ENCODE data around the gene ZNF575. TPM values are rescaled to one million over a fixed set of nuclear protein-coding genes. Genes with fewer than 3 reads are reported as not detected.
A peak's percentile ranks its signal among the peaks of the same experiment; 100 is the strongest.

ZNF575 gene
- total RNA-seq, 1 donor from 2014 or later, result 1.5 TPM

- ATAC-seq (ENCODE audit: poor library complexity) (no peak), DNase-seq (peak; percentile 10)
- intact Hi-C loops (cut with DNase I), result no loop called here
These were observed 28.4 kb downstream of the ZNF575 start for GRCh38 chr19:43561139-43561970.

GRCh38 chr19:43562226-43562697, 29.3 kb downstream of the ZNF575 start:
- ATAC-seq (ENCODE audit: poor library complexity), result no peak
- intact Hi-C loops (cut with DNase I), result no loop called here
- peak; percentile 31 for DNase-seq

- peak; percentile 96 for ATAC-seq (ENCODE audit: poor library complexity)
- peak; percentile 92 for DNase-seq
- intact Hi-C loops (cut with DNase I), result no loop called here
These were observed 29.8 kb downstream of the ZNF575 start for GRCh38 chr19:43562698-43563241.

- no peak for ATAC-seq (ENCODE audit: poor library complexity)
- intact Hi-C loops (cut with DNase I), result no loop called here
- peak; percentile 0 for DNase-seq
These were observed 30.9 kb downstream of the ZNF575 start for GRCh38 chr19:43563816-43564457.

- intact Hi-C loops (cut with DNase I), result no loop called here
- ATAC-seq (ENCODE audit: poor library complexity) (no peak), DNase-seq (no peak)
These were observed 31.8 kb downstream of the ZNF575 start for GRCh38 chr19:43564800-43565199.

- intact Hi-C loops (cut with DNase I), result no loop called here
- ATAC-seq (ENCODE audit: poor library complexity), result no peak
- DNase-seq, result no peak
These were observed 36.7 kb downstream of the ZNF575 start for GRCh38 chr19:43569657-43570056.

GRCh38 chr19:43570174-43570791, 37.3 kb downstream of the ZNF575 start:
- DNase-seq (no peak), ATAC-seq (ENCODE audit: poor library complexity) (no peak)
- intact Hi-C loops (cut with DNase I), result no loop called here

- ATAC-seq (ENCODE audit: poor library complexity), result no peak
- intact Hi-C loops (cut with DNase I), result no loop called here
- no peak for DNase-seq
These were observed 39.2 kb downstream of the ZNF575 start for GRCh38 chr19:43572171-43572588.

GRCh38 chr19:43574424-43575155, 41.6 kb downstream of the ZNF575 start:
- DNase-seq (no peak), ATAC-seq (ENCODE audit: poor library complexity) (no peak)
- intact Hi-C loops (cut with DNase I), result no loop called here

- ATAC-seq (ENCODE audit: poor library complexity) (peak; percentile 100), DNase-seq (peak; percentile 98)
- intact Hi-C loops (cut with DNase I), result no loop called here
These were observed 42.4 kb downstream of the ZNF575 start, which contains the start of the genes PINLYP and XRCC1 for GRCh38 chr19:43575156-43575950. PINLYP (plus strand) TSS chr19:43575801; CDS start chr19:43577192, 1,391 bp downstream. XRCC1 (minus strand) TSS chr19:43575527; CDS start chr19:43575458, 69 bp downstream.

- DNase-seq, result peak; percentile 48
- intact Hi-C loops (cut with DNase I), result no loop called here
- peak; percentile 1 for ATAC-seq (ENCODE audit: poor library complexity)
These were observed 43.2 kb downstream of the ZNF575 start for GRCh38 chr19:43575955-43576878.

- intact Hi-C loops (cut with DNase I), result no loop called here
These were observed 45.8 kb downstream of the ZNF575 start for GRCh38 chr19:43578787-43579186.

GRCh38 chr19:43581467-43581866, 48.5 kb downstream of the ZNF575 start:
- DNase-seq, result no peak
- intact Hi-C loops (cut with DNase I), result no loop called here
- no peak for ATAC-seq (ENCODE audit: poor library complexity)

More at GRCh38 chr19:43578787-43579186, 45.8 kb downstream of the ZNF575 start:
- no peak for DNase-seq
- no peak for ATAC-seq (ENCODE audit: poor library complexity)

GRCh38 chr19:43582495-43582894, 49.5 kb downstream of the ZNF575 start:
- intact Hi-C loops (cut with DNase I), result no loop called here
- ATAC-seq (ENCODE audit: poor library complexity) (no peak), DNase-seq (no peak)

- DNase-seq (no peak), ATAC-seq (ENCODE audit: poor library complexity) (no peak)
- intact Hi-C loops (cut with DNase I), result no loop called here
These were observed 51.5 kb downstream of the ZNF575 start for GRCh38 chr19:43584484-43584883.

Data from Right ventricle myocardium superior (tissue), 1 donor.